GM19193 (cell line): Measurements from ENCODE around the gene CCL13.

ENCODE experiments used
- POLR2A ChIP-seq: IDR thresholded peaks from 4 replicates; pipeline ENCODE4 v1.6.1; 2011; ENCODE audit not compliant: insufficient read depth, insufficient read length; ENCODE audit errors: extremely low read depth

Gene CCL13

DNA sequence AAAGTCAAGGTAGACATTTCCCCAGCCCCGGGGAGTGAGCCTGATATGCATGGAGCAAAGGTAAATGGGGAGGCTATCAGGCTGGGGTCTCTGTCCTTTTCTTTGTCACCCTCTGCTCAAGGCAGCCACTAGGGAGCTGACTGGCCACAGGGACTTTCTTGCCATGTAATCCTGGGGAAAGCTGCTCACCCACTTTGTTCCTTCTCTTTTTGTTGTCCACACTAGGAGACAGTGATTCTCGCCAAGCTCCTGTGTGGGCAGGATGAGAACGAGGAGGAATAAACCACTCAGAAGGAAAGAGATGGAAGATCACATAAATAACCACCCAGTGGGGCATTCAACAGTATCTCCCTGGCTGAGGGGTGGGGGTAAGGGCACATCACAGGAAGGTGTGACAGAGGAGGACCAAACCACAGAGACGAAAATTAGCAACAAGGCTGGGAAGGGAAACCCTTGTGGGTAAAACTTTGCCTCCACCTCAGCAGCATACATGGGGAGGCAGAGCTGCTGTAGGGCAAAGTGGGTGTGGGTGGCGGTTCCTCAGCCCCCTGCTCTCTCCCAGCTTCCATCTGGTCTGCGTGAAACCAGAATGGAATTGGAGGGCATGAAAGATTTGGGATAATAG, 33.0 kb downstream of the CCL13 start:
- no peak for TF ChIP-seq POLR2A

- no peak for TF ChIP-seq POLR2A
These were observed 34.4 kb downstream of the CCL13 start for GRCh38 chr17:34390649-34391048.

DNA sequence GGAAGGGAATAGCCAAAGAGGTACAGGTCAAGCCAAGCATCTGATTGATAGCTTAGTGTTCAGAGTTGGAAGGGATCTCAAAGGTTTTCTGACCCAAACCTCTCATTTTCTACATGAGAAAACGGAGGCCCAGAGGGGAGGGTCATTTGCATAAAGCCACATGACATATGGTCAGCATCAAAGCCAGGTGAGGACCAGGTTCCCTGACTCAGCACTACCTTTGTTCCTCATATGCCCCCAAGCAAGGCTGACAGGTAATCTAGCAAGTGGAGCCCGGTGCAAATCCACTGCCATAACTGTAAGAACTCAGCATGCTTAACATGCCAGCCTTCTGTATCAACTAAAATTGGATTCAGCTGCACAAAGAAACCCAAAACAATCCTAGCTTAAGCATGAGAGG, 35.0 kb downstream of the CCL13 start:
- no peak for TF ChIP-seq POLR2A

DNA sequence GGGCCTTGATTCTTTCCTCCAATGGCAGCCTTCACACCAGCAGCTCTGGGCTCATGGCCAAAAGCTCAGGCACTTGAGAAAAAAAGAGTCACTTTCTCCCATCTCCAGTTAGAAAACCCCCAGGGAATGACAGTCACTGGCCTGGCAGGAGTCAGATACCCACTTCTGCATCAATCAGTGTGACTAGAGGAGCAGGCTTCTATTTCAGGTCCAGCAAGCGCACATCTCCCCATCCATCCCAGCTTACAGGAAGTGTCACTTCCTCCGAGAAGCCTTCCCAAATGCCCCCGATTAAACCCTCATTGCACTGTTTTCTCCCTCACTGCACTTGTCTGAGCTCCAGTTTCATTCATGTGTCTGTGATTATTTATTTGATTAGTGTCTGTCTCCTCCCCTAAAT, 37.1 kb downstream of the CCL13 start:
- no peak for TF ChIP-seq POLR2A

- no peak for TF ChIP-seq POLR2A
These were observed 41.0 kb downstream of the CCL13 start for GRCh38 chr17:34397265-34397664.

DNA sequence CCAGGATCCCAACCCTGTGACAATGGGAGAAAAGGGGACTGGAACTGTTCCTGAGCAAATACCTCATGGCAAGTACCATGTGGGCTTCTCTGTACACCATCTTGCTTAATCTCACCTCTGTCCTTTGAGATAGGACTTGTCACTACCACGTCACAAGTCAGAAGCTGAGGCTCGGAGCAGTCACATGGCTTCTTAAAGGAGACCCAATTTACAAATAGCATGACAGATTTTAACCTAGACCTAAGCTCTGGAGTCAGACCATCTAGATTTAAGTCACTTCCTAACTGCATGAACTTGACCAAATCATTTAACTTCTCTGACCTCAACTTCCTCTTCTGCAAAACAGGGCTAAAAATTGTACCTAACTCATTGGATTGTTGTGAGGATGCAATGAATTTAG, 42.7 kb downstream of the CCL13 start:
- no peak for TF ChIP-seq POLR2A

- no peak for TF ChIP-seq POLR2A
These were observed 43.4 kb downstream of the CCL13 start for GRCh38 chr17:34399725-34400124.

- no peak for TF ChIP-seq POLR2A
These were observed 44.1 kb downstream of the CCL13 start for GRCh38 chr17:34400301-34400931.

DNA sequence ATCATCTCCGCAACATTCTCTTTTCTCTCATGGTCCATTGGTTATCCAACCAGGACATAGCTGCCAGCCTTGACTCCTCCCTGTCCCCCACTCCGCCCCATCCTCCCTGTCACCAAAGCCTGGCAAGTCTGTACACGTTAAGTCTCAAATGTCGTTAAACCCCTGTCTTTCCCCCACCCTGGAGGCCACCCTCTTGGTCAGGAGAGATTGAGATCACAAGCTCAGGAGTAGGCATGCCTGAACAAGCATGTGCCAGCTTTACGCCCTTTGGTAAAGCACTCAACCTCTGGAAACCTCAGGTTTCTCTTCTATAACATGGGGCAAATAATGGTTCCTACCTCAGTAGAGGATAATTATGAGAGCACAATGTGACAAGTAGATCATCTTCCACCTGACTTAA, 44.9 kb downstream of the CCL13 start:
- no peak for TF ChIP-seq POLR2A

DNA sequence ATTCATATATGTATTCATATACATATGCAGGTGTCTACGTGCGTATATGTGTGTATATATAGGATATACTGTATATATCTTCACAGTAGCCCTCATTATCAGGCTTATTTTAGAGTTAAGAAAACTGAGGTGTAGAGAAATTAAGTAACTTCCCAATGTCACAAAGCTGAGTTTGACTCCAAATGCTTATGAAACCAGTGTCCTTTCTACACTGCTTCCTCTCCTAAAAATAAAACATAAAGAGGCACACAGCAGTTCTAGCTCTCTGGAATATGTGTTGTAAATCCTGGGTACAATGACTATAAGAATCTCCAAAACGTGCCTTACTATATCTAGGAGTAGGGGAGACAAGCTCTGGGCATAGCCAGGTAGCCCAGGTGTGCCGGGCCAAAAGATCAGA, 46.7 kb downstream of the CCL13 start:
- no peak for TF ChIP-seq POLR2A

DNA sequence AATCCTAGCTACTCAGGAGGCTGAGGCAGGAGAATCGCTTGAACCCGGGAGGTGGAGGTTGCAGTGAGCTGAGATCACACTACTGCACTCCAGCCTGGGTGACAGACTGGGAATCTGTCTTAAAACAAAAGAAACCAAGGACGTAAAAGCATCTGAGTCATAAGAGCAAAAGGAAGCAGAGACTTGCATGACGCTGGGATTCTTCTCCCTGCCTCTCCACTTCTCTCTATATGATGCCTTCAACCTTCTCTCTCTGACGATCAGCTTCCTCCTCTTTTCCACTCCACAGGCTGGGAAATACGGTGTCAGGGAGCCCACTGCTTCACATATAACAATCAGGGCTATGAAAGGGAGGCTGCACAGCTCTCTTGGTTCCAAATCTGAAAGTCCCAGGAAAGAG, 49.9 kb downstream of the CCL13 start:
- no peak for TF ChIP-seq POLR2A
